GM12872 (cell line): ENCODE data around the gene DCAF7.

ENCODE experiments used
- CTCF ChIP-seq: IDR thresholded peaks from 3 replicates; pipeline ENCODE4 v1.5.1; 2011; ENCODE audit warnings: low read depth, mild to moderate bottlenecking, low read length, moderate library complexity; ENCODE audit not compliant: insufficient read depth

The DCAF7 gene

GRCh38 chr17:63626551-63627180 lies 76.4 kb downstream of the DCAF7 start:
- no peak for TF ChIP-seq CTCF

- TF ChIP-seq CTCF, result no peak
Observed at GRCh38 chr17:63629627-63630026, 79.3 kb downstream of the DCAF7 start.

- TF ChIP-seq CTCF, result no peak
Observed at GRCh38 chr17:63631062-63631461, 80.8 kb downstream of the DCAF7 start.

- TF ChIP-seq CTCF, result no peak
Observed at GRCh38 chr17:63631626-63632025, 81.3 kb downstream of the DCAF7 start.

GRCh38 chr17:63633742-63634141 lies 83.5 kb downstream of the DCAF7 start:
- TF ChIP-seq CTCF, result no peak

GRCh38 chr17:63634163-63634562 lies 83.9 kb downstream of the DCAF7 start:
- TF ChIP-seq CTCF, result no peak

- no peak for TF ChIP-seq CTCF
Observed at GRCh38 chr17:63634816-63635215, 84.5 kb downstream of the DCAF7 start.
